H1 (cell line): ENCODE measurements around the gene FANCI. TPM values are rescaled to one million over a fixed set of nuclear protein-coding genes. Genes with fewer than 3 reads are reported as not detected.

Source experiments
- ASH2L ChIP-seq: fragments of 200-600, 300-600 bp; sonication (generic); IDR thresholded peaks from one replicate; pipeline ENCODE4 v1.7.1; 2017; ENCODE audit warnings: low read length
- GABPA ChIP-seq: IDR thresholded peaks from 2 replicates; pipeline ENCODE4 v1.6.1; 2011; ENCODE audit warnings: mild to moderate bottlenecking, low read length, moderate library complexity, borderline replicate concordance; ENCODE audit not compliant: insufficient read depth
- KDM5A ChIP-seq: fragments of 200-600 bp; IDR thresholded peaks from 2 replicates; pipeline ENCODE4 v1.7.1; 2012; ENCODE audit warnings: mild to moderate bottlenecking, low read length, inconsistent platforms, mixed read lengths
- RNF2 ChIP-seq: fragments of 200-900, 300-1000 bp; sonication (generic); IDR thresholded peaks from 2 replicates; pipeline ENCODE4 v1.7.1; 2016; ENCODE audit warnings: borderline replicate concordance, low read depth, mild to moderate bottlenecking, antibody characterized with exemption, low read length; ENCODE audit not compliant: poor library complexity, severe bottlenecking; ENCODE audit errors: missing control alignments
- SRF ChIP-seq: IDR thresholded peaks from 2 replicates; pipeline ENCODE4 v1.6.1; 2011; ENCODE audit warnings: mild to moderate bottlenecking, low read depth, low read length, moderate library complexity
- TCF12 ChIP-seq: IDR thresholded peaks from 2 replicates; pipeline ENCODE4 v1.6.1; 2011; ENCODE audit warnings: low read depth, mild to moderate bottlenecking, low read length
- polyA plus RNA-seq, 7 experiments: library from polyadenylated mRNA; depleted of rRNA in 3 of 7; stranded (reverse) in 5 of 7; unstranded in 2 of 7; fragments of >200 nt in 5 of 7; fragments of 200-250 nt in 2 of 7; gene quantifications; 1 replicate in 5 of 7; 2 replicates in 1 of 7; 4 replicates in 1 of 7; pipeline versions ENCODE4 v1.2.1 to v1.2.3, GENCODE V29; 2011 to 2013; ENCODE audit warnings: missing spikeins in 2 of 7, mixed read lengths in 2 of 7
- total RNA-seq: library from RNA; stranded (reverse); fragmentation: NEBNext Ultra II Directional; extraction: Animal tissue kit (Norgen Biotek cat#: 25700); gene quantifications from 2 replicates; pipeline ENCODE4 v1.2.1, GENCODE V29; 2021

FANCI gene
- total and polyA plus RNA-seq, 2 of the 8 experiments (the other 6 are each of a cell fraction or from before 2014, with no cell fraction given), result 37.8 to 115 TPM

DNA sequence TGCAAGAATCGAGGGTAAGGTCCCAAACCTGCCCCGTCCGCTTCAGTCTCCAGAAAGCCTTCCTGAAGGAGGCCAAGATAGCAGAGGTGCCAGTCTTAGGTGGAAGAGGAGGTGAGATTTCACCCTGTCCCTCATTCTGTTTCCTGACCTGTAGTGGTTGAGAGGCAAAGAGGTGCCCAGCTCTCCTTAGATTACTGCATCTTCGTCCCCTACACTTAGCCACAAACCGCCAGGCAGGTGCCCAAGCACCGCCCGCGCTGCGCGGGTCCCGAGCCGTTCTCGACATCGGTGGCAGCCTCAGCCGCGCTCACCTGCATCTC is 114.6 kb downstream of the FANCI start (continued):
- TF ChIP-seq ASH2L (no peak), GABPA (no peak; the same call in 1 of the 2 replicates), SRF (no peak), TCF12 (no peak), RNF2 (no peak), KDM5A (no peak)
